Hepatocyte (in vitro differentiated cells): ENCODE data around the gene MXI1. TPM values are rescaled to one million over a fixed set of nuclear protein-coding genes. Genes with fewer than 3 reads are reported as not detected.
"Not testable (repeated sequence)": the region's sequence is repeated elsewhere in the genome, so short reads cannot be mapped to it uniquely, and the experiment has no call there.

Experiments
- DNase-seq: peaks from one replicate; pipeline ENCODE4 v3.0.0-alpha.2; 2016; ENCODE audit warnings: low spot score
- H2AFZ ChIP-seq: fragments of 200-600 bp; sonication (generic); 2 replicates; pipeline ENCODE4 v1.6.0; 2016; ENCODE audit warnings: antibody characterized with exemption, mild to moderate bottlenecking
- H3K27ac ChIP-seq: fragments of 200-600 bp; sonication (generic); 2 replicates; pipeline ENCODE4 v1.5.1; 2016; ENCODE audit warnings: mild to moderate bottlenecking
- H3K27me3 ChIP-seq: fragments of 200-600 bp; sonication (generic); 2 replicates; pipeline ENCODE4 v1.6.1; 2016
- H3K36me3 ChIP-seq: fragments of 200-600 bp; sonication (generic); replicated peaks from 2 replicates; pipeline ENCODE4 v1.5.1; 2016; ENCODE audit warnings: low read depth; ENCODE audit not compliant: insufficient read depth
- H3K4me1 ChIP-seq: fragments of 200-600 bp; sonication (generic); 2 replicates; pipeline ENCODE4 v1.5.1; 2016; ENCODE audit warnings: mild to moderate bottlenecking, moderate library complexity; ENCODE audit not compliant: insufficient read depth
- H3K4me2 ChIP-seq: fragments of 200-600 bp; sonication (generic); 2 replicates; pipeline ENCODE4 v1.6.0; 2016
- H3K4me3 ChIP-seq: fragments of 200-600 bp; sonication (generic); 2 replicates; pipeline ENCODE4 v1.5.1; 2016; ENCODE audit warnings: mild to moderate bottlenecking
- H3K79me2 ChIP-seq: fragments of 200-600 bp; sonication (generic); 2 replicates; pipeline ENCODE4 v1.6.0; 2017; ENCODE audit warnings: mild to moderate bottlenecking
- H3K9me2 ChIP-seq: fragments of 200-600 bp; sonication (generic); replicated peaks from 2 replicates; pipeline ENCODE4 v1.6.0; 2017; ENCODE audit warnings: mild to moderate bottlenecking; ENCODE audit not compliant: insufficient read depth
- H3K9me3 ChIP-seq: fragments of 200-600 bp; sonication (generic); 2 replicates; pipeline ENCODE4 v1.5.1; 2016; ENCODE audit warnings: low read depth, mild to moderate bottlenecking
- H4K20me1 ChIP-seq: fragments of 200-600 bp; sonication (generic); 2 replicates; pipeline ENCODE4 v1.6.0; 2016; ENCODE audit warnings: mild to moderate bottlenecking; ENCODE audit not compliant: insufficient read depth, poor library complexity, severe bottlenecking
- EZH2 ChIP-seq: fragments of 200-600 bp; sonication (generic); IDR thresholded peaks from 2 replicates; pipeline ENCODE4 v1.6.1; 2016; ENCODE audit warnings: antibody characterized with exemption, mild to moderate bottlenecking, borderline replicate concordance
- EZH2phosphoT487 ChIP-seq: fragments of 200-600 bp; sonication (generic); IDR thresholded peaks from one replicate; pipeline ENCODE4 v1.6.1; 2018; ENCODE audit warnings: antibody characterized with exemption, mild to moderate bottlenecking, low read depth, moderate library complexity; ENCODE audit not compliant: unreplicated experiment, severe bottlenecking
- WGBS: methylation state at CpG from one replicate; pipeline ENCODE4 v1.1.6; 2016; ENCODE audit warnings: low lambda C conversion rate; ENCODE audit errors: missing lambda C conversion rate; 5-methylcytosine and 5-hydroxymethylcytosine counted together
- polyA plus RNA-seq: library from polyadenylated mRNA; unstranded; fragments of >200 nt; fragmentation: Nextera tagmentation; extraction: Ambion mirVana; gene quantifications from 2 replicates; pipeline ENCODE4 v1.2.1, GENCODE V29; 2016
- total RNA-seq: library from RNA; depleted of rRNA; stranded (reverse); fragments of >200 nt; gene quantifications from 2 replicates; pipeline ENCODE4 v1.2.3, GENCODE V29; 2014
- TF ChIP-seq, protein P1 (sequence below): fragments of 200-600 bp; sonication (generic); IDR thresholded peaks from 2 replicates; pipeline ENCODE4 v1.5.1; 2016; ENCODE audit warnings: antibody characterized with exemption, mild to moderate bottlenecking; ENCODE audit not compliant: poor library complexity

Gene MXI1
- total and polyA plus RNA-seq, 2 experiments from 2014 or later = 14.2 to 14.8 TPM

DNA sequence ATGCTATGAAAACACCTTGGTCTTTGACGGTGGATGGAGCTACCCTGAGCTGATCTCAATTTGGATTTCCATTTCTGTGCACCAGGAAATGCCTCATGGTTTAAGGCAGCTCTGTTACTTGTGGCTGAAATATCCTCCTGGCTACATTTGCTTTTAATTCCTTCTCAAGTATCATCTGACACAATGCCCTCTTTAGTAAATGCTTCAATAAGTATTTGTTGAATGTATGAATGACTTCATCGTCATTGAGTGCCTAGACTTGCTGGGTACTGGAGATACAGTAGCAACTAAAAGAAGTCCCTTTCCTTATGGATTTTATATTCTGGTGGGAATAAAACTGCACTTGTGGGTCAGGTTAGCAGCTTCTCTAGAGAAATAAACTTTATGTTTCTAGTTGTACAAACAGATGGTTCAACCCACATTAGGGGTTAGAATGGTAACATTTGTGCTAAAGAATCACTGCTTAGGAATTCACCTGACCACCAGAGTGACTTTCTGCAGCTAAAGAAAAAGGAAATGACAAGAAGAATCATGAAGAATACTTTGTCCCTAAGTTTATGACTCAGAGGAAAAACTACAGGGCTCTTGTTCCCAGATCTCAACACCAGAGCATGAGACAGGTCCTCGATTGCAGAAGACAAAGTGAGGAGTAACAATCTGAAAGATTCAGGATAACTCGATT is 119.1 kb downstream of the MXI1 start:
- DNase-seq = no peak
- no peaks in the 10 kb centered on the region for H3K79me2 ChIP-seq
- H3K9me2 ChIP-seq = no peaks in the 10 kb centered on the region
- no peak overlapping the region for H2AFZ ChIP-seq
- no peaks in the 10 kb centered on the region for H4K20me1 ChIP-seq
- peaks cover 3% of the 10 kb centered on the region for H3K9me3 ChIP-seq
- H3K27ac ChIP-seq = peak overlapping the region; percentile 82
- TF ChIP-seq EZH2phosphoT487 (no peak), EZH2 (no peak)
- no peak overlapping the region for H3K4me3 ChIP-seq
- no peaks in the 10 kb centered on the region for H3K4me1 ChIP-seq
- no peaks in the 10 kb centered on the region for H3K36me3 ChIP-seq
- H3K4me2 ChIP-seq = no peak overlapping the region
- H3K27me3 ChIP-seq = no peaks in the 10 kb centered on the region
- WGBS = 91% methylated on average over 4 of the region's 4 CpGs

DNA sequence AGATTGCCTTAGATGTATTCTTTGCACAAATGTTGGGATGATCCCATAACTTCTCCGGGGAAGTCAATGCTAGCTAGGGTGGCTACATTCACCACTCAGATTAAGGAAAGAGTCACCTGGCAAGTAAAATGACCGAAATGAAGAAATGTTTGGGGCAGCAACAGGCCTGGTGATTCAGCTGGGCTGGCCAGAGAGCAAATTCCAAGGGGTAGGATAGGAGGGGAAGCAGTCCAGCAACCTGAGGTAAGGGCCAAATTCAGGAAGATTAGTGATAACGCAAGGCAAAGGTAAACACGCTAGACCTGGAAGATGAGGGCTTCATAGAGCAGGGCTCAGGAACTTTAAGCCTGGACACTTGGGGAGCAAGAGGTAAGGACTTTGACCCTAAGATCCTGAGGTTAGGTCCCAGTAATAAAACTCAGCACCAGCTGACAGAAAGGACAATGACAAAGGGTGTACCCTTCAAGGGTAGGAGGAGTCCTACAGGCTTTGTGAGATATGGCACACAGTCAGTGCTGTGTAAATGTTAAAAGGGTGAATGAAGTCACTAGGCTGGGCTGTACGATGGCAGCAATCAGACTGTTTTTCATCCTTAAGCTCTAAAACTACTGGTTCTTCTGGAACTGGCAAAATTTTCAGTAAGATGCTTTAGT is 120.0 kb downstream of the MXI1 start:
- Histone ChIP-seq H3K36me3 (no peaks in the 10 kb centered on the region), H3K4me1 (no peaks in the 10 kb centered on the region), H3K27me3 (no peaks in the 10 kb centered on the region), H3K27ac (peak overlapping the region; percentile 82), H3K9me2 (no peaks in the 10 kb centered on the region), H3K9me3 (peaks cover 3% of the 10 kb centered on the region), H3K4me2 (no peak overlapping the region), H4K20me1 (no peaks in the 10 kb centered on the region), H2AFZ (no peak overlapping the region), H3K79me2 (no peaks in the 10 kb centered on the region), H3K4me3 (no peak overlapping the region)
- TF ChIP-seq EZH2phosphoT487 = no peak
- TF ChIP-seq, protein P1, sequence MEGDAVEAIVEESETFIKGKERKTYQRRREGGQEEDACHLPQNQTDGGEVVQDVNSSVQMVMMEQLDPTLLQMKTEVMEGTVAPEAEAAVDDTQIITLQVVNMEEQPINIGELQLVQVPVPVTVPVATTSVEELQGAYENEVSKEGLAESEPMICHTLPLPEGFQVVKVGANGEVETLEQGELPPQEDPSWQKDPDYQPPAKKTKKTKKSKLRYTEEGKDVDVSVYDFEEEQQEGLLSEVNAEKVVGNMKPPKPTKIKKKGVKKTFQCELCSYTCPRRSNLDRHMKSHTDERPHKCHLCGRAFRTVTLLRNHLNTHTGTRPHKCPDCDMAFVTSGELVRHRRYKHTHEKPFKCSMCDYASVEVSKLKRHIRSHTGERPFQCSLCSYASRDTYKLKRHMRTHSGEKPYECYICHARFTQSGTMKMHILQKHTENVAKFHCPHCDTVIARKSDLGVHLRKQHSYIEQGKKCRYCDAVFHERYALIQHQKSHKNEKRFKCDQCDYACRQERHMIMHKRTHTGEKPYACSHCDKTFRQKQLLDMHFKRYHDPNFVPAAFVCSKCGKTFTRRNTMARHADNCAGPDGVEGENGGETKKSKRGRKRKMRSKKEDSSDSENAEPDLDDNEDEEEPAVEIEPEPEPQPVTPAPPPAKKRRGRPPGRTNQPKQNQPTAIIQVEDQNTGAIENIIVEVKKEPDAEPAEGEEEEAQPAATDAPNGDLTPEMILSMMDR = no peak
- no peak for TF ChIP-seq EZH2
- DNase-seq = peak; percentile 36
- 77% methylated on average over 5 of the region's 5 CpGs for WGBS

DNA sequence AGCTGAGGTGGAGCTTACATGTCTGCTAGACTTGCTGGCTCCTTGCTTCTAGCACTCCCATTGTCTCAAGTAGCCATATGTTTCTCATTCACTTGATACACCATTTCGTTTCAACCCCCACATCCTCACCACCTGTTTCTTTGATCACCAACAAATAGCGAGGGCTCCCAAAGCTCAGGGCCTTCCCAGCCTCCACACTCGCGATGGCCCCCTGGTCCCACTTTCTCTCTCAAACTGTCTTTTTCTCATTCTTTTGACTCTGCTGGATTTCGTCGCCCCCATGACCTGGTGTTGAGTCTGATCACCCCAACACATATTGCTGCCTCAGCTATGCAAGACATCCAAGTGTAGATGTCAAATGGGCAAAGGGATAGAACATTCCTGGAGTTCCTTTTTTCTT is 123.3 kb downstream of the MXI1 start:
- TF ChIP-seq EZH2 (no peak), EZH2phosphoT487 (no peak)
- TF ChIP-seq, protein P1 = no peak
- no peak overlapping the region for H3K27ac ChIP-seq
- H3K27me3 ChIP-seq = no peaks in the 10 kb centered on the region
- H3K9me3 ChIP-seq = peaks cover 3% of the 10 kb centered on the region
- no peaks in the 10 kb centered on the region for H3K4me1 ChIP-seq
- no peaks in the 10 kb centered on the region for H4K20me1 ChIP-seq
- H2AFZ ChIP-seq = no peak overlapping the region
- H3K79me2 ChIP-seq = no peaks in the 10 kb centered on the region
- no peak for DNase-seq
- H3K36me3 ChIP-seq = no peaks in the 10 kb centered on the region
- H3K4me3 ChIP-seq = no peak overlapping the region
- no peak overlapping the region for H3K4me2 ChIP-seq
- 90% methylated on average over 6 of the region's 6 CpGs for whole genome bisulfite sequencing
- H3K9me2 ChIP-seq = no peaks in the 10 kb centered on the region

- not testable (repeated sequence) for H4K20me1 ChIP-seq, H3K9me3 ChIP-seq
Measured at GRCh38 chr10:110331226-110331795, 123.9 kb downstream of the MXI1 start.

More at GRCh38 chr10:110331226-110331795, 123.9 kb downstream of the MXI1 start:
- not testable (repeated sequence) for H3K4me3 ChIP-seq, H3K27me3 ChIP-seq, DNase-seq, H3K27ac ChIP-seq, H3K4me1 ChIP-seq, H3K79me2 ChIP-seq, H2AFZ ChIP-seq, H3K9me2 ChIP-seq, H3K4me2 ChIP-seq, H3K36me3 ChIP-seq
- 95% methylated on average over 31 of the region's 32 CpGs for WGBS
